MM.1S (cell line): ENCODE measurements around the gene WDR19.

Experiments used
- EZH2 ChIP-seq: fragments of 300-600 bp; sonication (generic); optimal IDR thresholded peaks from 2 replicates; pipeline ENCODE3; 2017; ENCODE audit warnings: low read depth, mild to moderate bottlenecking, antibody characterized with exemption, low read length, mixed read lengths
- EZH2phosphoT487 ChIP-seq: fragments of 300-600 bp; sonication (generic); IDR thresholded peaks from 2 replicates; pipeline ENCODE4 v1.6.1; 2018; ENCODE audit warnings: antibody characterized with exemption, low read length
- TF ChIP-seq, protein P1 (sequence below): fragments of 300-600 bp; sonication (generic); IDR thresholded peaks from 2 replicates; pipeline ENCODE4 v1.5.1; 2016; ENCODE audit warnings: antibody characterized with exemption, low read length, mixed read lengths

DNA sequence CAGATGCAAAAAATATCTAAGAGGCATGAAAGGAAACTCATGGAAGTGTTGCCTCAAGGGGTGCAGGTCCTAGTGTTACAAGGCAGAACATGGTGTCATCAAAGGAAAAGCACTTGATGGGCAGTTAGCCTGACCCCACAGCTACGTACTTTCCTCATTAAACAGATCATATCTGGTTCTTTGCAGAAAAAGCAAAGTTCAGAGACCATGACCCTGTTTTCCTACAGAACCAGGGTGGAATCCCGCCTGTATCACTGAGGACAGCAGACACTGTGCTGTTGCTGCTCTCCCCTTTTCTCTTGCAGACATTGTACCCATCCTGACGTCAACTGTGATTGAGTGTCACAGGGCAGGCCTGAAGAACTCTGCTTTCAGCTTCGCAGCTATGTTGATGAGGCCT, 92.2 kb downstream of the WDR19 start:
- TF ChIP-seq, protein P1, sequence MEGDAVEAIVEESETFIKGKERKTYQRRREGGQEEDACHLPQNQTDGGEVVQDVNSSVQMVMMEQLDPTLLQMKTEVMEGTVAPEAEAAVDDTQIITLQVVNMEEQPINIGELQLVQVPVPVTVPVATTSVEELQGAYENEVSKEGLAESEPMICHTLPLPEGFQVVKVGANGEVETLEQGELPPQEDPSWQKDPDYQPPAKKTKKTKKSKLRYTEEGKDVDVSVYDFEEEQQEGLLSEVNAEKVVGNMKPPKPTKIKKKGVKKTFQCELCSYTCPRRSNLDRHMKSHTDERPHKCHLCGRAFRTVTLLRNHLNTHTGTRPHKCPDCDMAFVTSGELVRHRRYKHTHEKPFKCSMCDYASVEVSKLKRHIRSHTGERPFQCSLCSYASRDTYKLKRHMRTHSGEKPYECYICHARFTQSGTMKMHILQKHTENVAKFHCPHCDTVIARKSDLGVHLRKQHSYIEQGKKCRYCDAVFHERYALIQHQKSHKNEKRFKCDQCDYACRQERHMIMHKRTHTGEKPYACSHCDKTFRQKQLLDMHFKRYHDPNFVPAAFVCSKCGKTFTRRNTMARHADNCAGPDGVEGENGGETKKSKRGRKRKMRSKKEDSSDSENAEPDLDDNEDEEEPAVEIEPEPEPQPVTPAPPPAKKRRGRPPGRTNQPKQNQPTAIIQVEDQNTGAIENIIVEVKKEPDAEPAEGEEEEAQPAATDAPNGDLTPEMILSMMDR, result no peak
- TF ChIP-seq EZH2 (no peak), EZH2phosphoT487 (no peak)
